DND-41 (cell line): ENCODE measurements around the gene FAM53A.

Experiments used
- ATAC-seq: fragments of 200-7000 bp; cut with Tn5 transposase; 3 replicates; pipeline ENCODE4 v1.9.1; 2021; ENCODE audit warnings: low read depth; ENCODE audit not compliant: insufficient read depth
- DNase-seq: peaks from one replicate; pipeline ENCODE4 v3.0.0-alpha.2; 2020
- H2AFZ ChIP-seq: 2 replicates; pipeline ENCODE4 v1.6.0; 2012; ENCODE audit warnings: low read depth, low read length
- H3K27ac ChIP-seq: 2 replicates; pipeline ENCODE4 v1.5.1; 2012; ENCODE audit warnings: low read length, inconsistent platforms
- H3K27me3 ChIP-seq: fragments of 200-600 bp; sonication (generic); 2 replicates; pipeline ENCODE4 v1.6.0; 2012; ENCODE audit warnings: low read length, mild to moderate bottlenecking, inconsistent platforms; ENCODE audit not compliant: insufficient read depth, poor library complexity
- H3K36me3 ChIP-seq: 2 replicates; pipeline ENCODE4 v1.5.1; 2012; ENCODE audit warnings: low read length, inconsistent platforms; ENCODE audit not compliant: insufficient read depth
- H3K4me1 ChIP-seq: 2 replicates; pipeline ENCODE4 v1.5.1; 2012; ENCODE audit warnings: mild to moderate bottlenecking, low read length; ENCODE audit not compliant: insufficient read depth
- H3K4me2 ChIP-seq: 2 replicates; pipeline ENCODE4 v1.6.0; 2012; ENCODE audit warnings: mild to moderate bottlenecking, moderate library complexity, low read length, inconsistent platforms; ENCODE audit not compliant: insufficient read depth
- H3K4me3 ChIP-seq, 2 experiments: fragments of 200-600 bp in 1 of 2; shearing (Covaris generic) in 1 of 2; 2 replicates each; pipeline ENCODE4 v1.5.1; 2012 to 2016; ENCODE audit warnings: inconsistent platforms in 2 of 2, low read length in 2 of 2, mild to moderate bottlenecking in 2 of 2, low read depth in 1 of 2, moderate library complexity in 1 of 2
- H3K79me2 ChIP-seq: 2 replicates; pipeline ENCODE4 v1.6.0; 2012; ENCODE audit warnings: low read length, inconsistent platforms; ENCODE audit not compliant: insufficient read depth
- H3K9ac ChIP-seq: 2 replicates; pipeline ENCODE4 v1.6.0; 2012; ENCODE audit warnings: low read depth, mild to moderate bottlenecking, inconsistent platforms, low read length, moderate library complexity
- H3K9me3 ChIP-seq: 2 replicates; pipeline ENCODE4 v1.5.1; 2012; ENCODE audit warnings: low read length, moderate library complexity, mild to moderate bottlenecking, inconsistent platforms; ENCODE audit not compliant: insufficient read depth, severe bottlenecking
- H4K20me1 ChIP-seq: 2 replicates; pipeline ENCODE4 v1.6.0; 2012; ENCODE audit warnings: low read length; ENCODE audit not compliant: insufficient read depth
- CTCF ChIP-seq: IDR thresholded peaks from 2 replicates; pipeline ENCODE4 v1.5.1; 2012; ENCODE audit warnings: borderline replicate concordance, low read length, moderate library complexity, mild to moderate bottlenecking; ENCODE audit not compliant: poor library complexity, severe bottlenecking; ENCODE audit errors: extremely low read depth
- EZH2 ChIP-seq: IDR thresholded peaks from 3 replicates; pipeline ENCODE4 v1.6.1; 2012; ENCODE audit warnings: borderline replicate concordance, low read depth, mild to moderate bottlenecking, moderate library complexity, low read length, inconsistent platforms; ENCODE audit not compliant: severe bottlenecking

The FAM53A gene

GRCh38 chr4:1660948-1661677 lies 23.0 kb downstream of the FAM53A start:
- H3K36me3 ChIP-seq: no peaks in the 10 kb centered on the region
- TF ChIP-seq EZH2 (no peak), CTCF (no peak)
- no peak overlapping the region for H3K9ac ChIP-seq
- H3K9me3 ChIP-seq: no peaks in the 10 kb centered on the region
- H4K20me1 ChIP-seq: no peaks in the 10 kb centered on the region
- no peak overlapping the region for H3K4me3 ChIP-seq
- ATAC-seq (no peak), DNase-seq (no peak)
- no peaks in the 10 kb centered on the region for H3K79me2 ChIP-seq
- no peak overlapping the region for H3K4me2 ChIP-seq
- no peak overlapping the region for H2AFZ ChIP-seq
- H3K4me1 ChIP-seq: no peaks in the 10 kb centered on the region
- H3K27ac ChIP-seq: no peak overlapping the region
- no peaks in the 10 kb centered on the region for H3K27me3 ChIP-seq

DNA sequence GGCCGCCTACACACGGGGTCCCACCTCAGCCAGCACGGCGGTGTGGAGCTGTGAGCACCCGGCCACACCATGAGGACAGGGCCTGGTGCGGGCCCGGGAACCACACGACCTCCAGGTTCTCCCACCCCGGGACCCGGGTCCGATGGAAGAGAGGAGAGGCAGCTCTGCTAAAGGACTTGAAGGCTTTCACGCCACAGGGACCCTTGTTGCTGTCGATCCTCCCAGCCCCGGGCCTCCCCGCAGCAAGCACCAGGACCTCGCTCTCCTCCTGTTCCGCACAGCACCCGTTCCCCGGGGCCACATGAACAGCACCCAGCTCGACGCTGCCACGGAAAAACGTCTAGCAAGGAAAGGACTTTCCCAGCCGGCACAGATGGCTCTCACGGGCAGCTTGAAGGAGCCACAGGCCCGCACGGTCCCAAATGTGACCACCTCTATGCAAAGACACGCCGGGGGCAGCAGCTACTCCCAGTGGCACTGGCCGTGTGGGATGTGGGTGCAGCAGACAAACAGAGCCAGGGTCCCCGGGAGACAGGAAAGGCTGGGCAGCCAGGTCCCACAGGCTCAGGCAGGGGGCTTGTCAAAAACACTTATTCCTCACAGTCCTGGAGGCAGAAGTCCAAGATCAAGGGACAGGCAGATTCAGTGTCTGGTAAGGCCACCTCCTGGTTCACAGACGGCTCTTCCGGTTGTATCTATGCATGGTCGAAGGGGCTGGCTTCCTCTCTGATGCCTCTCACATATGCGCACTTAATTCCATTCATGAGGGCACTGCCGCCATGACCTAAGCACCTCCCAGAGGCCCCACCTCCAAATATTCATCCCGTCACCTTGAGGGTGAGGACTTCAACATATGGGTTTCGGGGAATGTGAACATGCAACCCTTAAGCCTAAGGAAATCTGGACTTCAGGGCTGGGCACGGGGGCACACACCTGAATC lies 24.7 kb downstream of the FAM53A start:
- no peak overlapping the region for H3K4me3 ChIP-seq
- no peaks in the 10 kb centered on the region for H4K20me1 ChIP-seq
- ATAC-seq (no peak), DNase-seq (no peak)
- H3K4me2 ChIP-seq: no peak overlapping the region
- no peaks in the 10 kb centered on the region for H3K9me3 ChIP-seq
- no peaks in the 10 kb centered on the region for H3K79me2 ChIP-seq
- H3K9ac ChIP-seq: no peak overlapping the region
- no peaks in the 10 kb centered on the region for H3K27me3 ChIP-seq
- TF ChIP-seq EZH2 (no peak), CTCF (no peak)
- H3K4me1 ChIP-seq: no peaks in the 10 kb centered on the region
- no peak overlapping the region for H3K27ac ChIP-seq
- no peak overlapping the region for H2AFZ ChIP-seq
- H3K36me3 ChIP-seq: no peaks in the 10 kb centered on the region

GRCh38 chr4:1658581-1658980 lies 25.5 kb downstream of the FAM53A start:
- no peak overlapping the region for H3K9ac ChIP-seq
- no peaks in the 10 kb centered on the region for H3K36me3 ChIP-seq
- no peak overlapping the region for H3K4me2 ChIP-seq
- no peaks in the 10 kb centered on the region for H3K4me1 ChIP-seq
- no peaks in the 10 kb centered on the region for H3K27me3 ChIP-seq
- H3K4me3 ChIP-seq: no peak overlapping the region
- DNase-seq (no peak), ATAC-seq (no peak)
- no peak overlapping the region for H3K27ac ChIP-seq
- no peaks in the 10 kb centered on the region for H3K79me2 ChIP-seq
- H2AFZ ChIP-seq: no peak overlapping the region
- no peaks in the 10 kb centered on the region for H3K9me3 ChIP-seq
- TF ChIP-seq CTCF (no peak), EZH2 (no peak)
- no peaks in the 10 kb centered on the region for H4K20me1 ChIP-seq
